ENCODE results near the gene TBCE.

Gene TBCE

GRCh38 chr1:235399661-235400060, 32.4 kb downstream of the TBCE start:
- no peaks in the 10 kb centered on the region for H3K4me1 ChIP-seq (ENCODE audit: control insufficient read depth in 2 of 2, insufficient read depth in 1 of 2, low read depth in 1 of 2, low read length in 2 of 2)
- no peak overlapping the region for H4K8ac ChIP-seq (ENCODE audit: low read depth, low read length)
- H2AK5ac ChIP-seq (ENCODE audit: low read depth, low read length), result no peak overlapping the region
- no peak overlapping the region for H3K23ac ChIP-seq (ENCODE audit: low read depth, low read length, poor library complexity)
- H2BK12ac ChIP-seq (ENCODE audit: low read length), result no peak overlapping the region
- H2BK120ac ChIP-seq (ENCODE audit: low read depth, low read length), result no peak overlapping the region
- no peak overlapping the region for H3K18ac ChIP-seq (ENCODE audit: low read length)
- WGBS, 2 donors (ENCODE audit: extremely low coverage in 2 of 2, insufficient read length in 2 of 2, insufficient replicate concordance in 1 of 2), result no CpG with 5 or more reads among the region's 6 CpGs
- no peaks in the 10 kb centered on the region for H3K27me3 ChIP-seq (ENCODE audit: control insufficient read depth in 3 of 3, insufficient read depth in 3 of 3, low read depth in 1 of 3, low read length in 3 of 3)
- H3K9ac ChIP-seq (ENCODE audit: low read depth, low read length, poor library complexity), result no peak overlapping the region
- H3K9me3 ChIP-seq (replicated peaks in 1 of 2; ENCODE audit: control insufficient read depth in 2 of 2, insufficient read depth in 1 of 2, low read depth in 1 of 2, low read length in 2 of 2), result no peaks in the 10 kb centered on the region
- H3K4ac ChIP-seq (ENCODE audit: low read length), result no peak overlapping the region
- H2BK15ac ChIP-seq (ENCODE audit: low read length), result no peak overlapping the region
- no peak for DNase-seq (ENCODE audit: low spot score)
- H3K14ac ChIP-seq (ENCODE audit: low read length), result no peak overlapping the region
- H2AFZ ChIP-seq (ENCODE audit: low read length), result no peak overlapping the region
- no peak overlapping the region for H3K4me2 ChIP-seq (ENCODE audit: insufficient read depth, low read length, poor library complexity, severe bottlenecking)
- H3K4me3 ChIP-seq (ENCODE audit: low read length in 2 of 2), result no peak overlapping the region
- peaks cover 2% of the 10 kb centered on the region for H3K79me1 ChIP-seq (ENCODE audit: low read depth, low read length)
- H2BK5ac ChIP-seq (ENCODE audit: low read length), result no peak overlapping the region
- H3K36me3 ChIP-seq (replicated peaks in 1 of 2; ENCODE audit: control insufficient read depth in 2 of 2, insufficient read depth in 2 of 2, low read length in 2 of 2), result peaks cover 0 to 13% of the 10 kb centered on the region in 2 donors
- H3K27ac ChIP-seq (replicated peaks; ENCODE audit: low read length), result no peak overlapping the region
- no peak overlapping the region for H4K91ac ChIP-seq (ENCODE audit: low read depth, low read length, poor library complexity)

GRCh38 chr1:235401251-235401650, 34.0 kb downstream of the TBCE start:
- no peak overlapping the region for H3K14ac ChIP-seq (ENCODE audit: low read length)
- H3K36me3 ChIP-seq (replicated peaks in 1 of 2; ENCODE audit: control insufficient read depth in 2 of 2, insufficient read depth in 2 of 2, low read length in 2 of 2), result peaks cover 0 to 15% of the 10 kb centered on the region in 2 donors
- H3K4me2 ChIP-seq (ENCODE audit: insufficient read depth, low read length, poor library complexity, severe bottlenecking), result no peak overlapping the region
- H2BK15ac ChIP-seq (ENCODE audit: low read length), result no peak overlapping the region
- no peak overlapping the region for H3K4ac ChIP-seq (ENCODE audit: low read length)
- H3K4me3 ChIP-seq (ENCODE audit: low read length in 2 of 2), result no peak overlapping the region
- WGBS, 2 donors (ENCODE audit: extremely low coverage in 2 of 2, insufficient read length in 2 of 2, insufficient replicate concordance in 1 of 2), result no CpG with 5 or more reads among the region's 4 CpGs
- H2BK5ac ChIP-seq (ENCODE audit: low read length), result no peak overlapping the region
- no peaks in the 10 kb centered on the region for H3K9me3 ChIP-seq (replicated peaks in 1 of 2; ENCODE audit: control insufficient read depth in 2 of 2, insufficient read depth in 1 of 2, low read depth in 1 of 2, low read length in 2 of 2)
- no peaks in the 10 kb centered on the region for H3K79me1 ChIP-seq (ENCODE audit: low read depth, low read length)
- no peak overlapping the region for H2BK120ac ChIP-seq (ENCODE audit: low read depth, low read length)
- DNase-seq (ENCODE audit: low spot score), result no peak
- H2AFZ ChIP-seq (ENCODE audit: low read length), result no peak overlapping the region
- H4K91ac ChIP-seq (ENCODE audit: low read depth, low read length, poor library complexity), result no peak overlapping the region
- no peaks in the 10 kb centered on the region for H3K4me1 ChIP-seq (ENCODE audit: control insufficient read depth in 2 of 2, insufficient read depth in 1 of 2, low read depth in 1 of 2, low read length in 2 of 2)
- no peak overlapping the region for H2BK12ac ChIP-seq (ENCODE audit: low read length)
- H3K18ac ChIP-seq (ENCODE audit: low read length), result no peak overlapping the region
- no peaks in the 10 kb centered on the region for H3K27me3 ChIP-seq (ENCODE audit: control insufficient read depth in 3 of 3, insufficient read depth in 3 of 3, low read depth in 1 of 3, low read length in 3 of 3)
- no peak overlapping the region for H3K27ac ChIP-seq (replicated peaks; ENCODE audit: low read length)
- no peak overlapping the region for H3K9ac ChIP-seq (ENCODE audit: low read depth, low read length, poor library complexity)
- H3K23ac ChIP-seq (ENCODE audit: low read depth, low read length, poor library complexity), result no peak overlapping the region
- no peak overlapping the region for H2AK5ac ChIP-seq (ENCODE audit: low read depth, low read length)
- H4K8ac ChIP-seq (ENCODE audit: low read depth, low read length), result no peak overlapping the region

- H2BK120ac ChIP-seq (ENCODE audit: low read depth, low read length), result no peak overlapping the region
- H3K4me3 ChIP-seq (ENCODE audit: low read length in 2 of 2), result no peak overlapping the region
- no peak overlapping the region for H3K14ac ChIP-seq (ENCODE audit: low read length)
- WGBS, 2 donors (ENCODE audit: extremely low coverage in 2 of 2, insufficient read length in 2 of 2, insufficient replicate concordance in 1 of 2), result no CpG with 5 or more reads among the region's 7 CpGs
- H4K91ac ChIP-seq (ENCODE audit: low read depth, low read length, poor library complexity), result no peak overlapping the region
- no peak overlapping the region for H3K18ac ChIP-seq (ENCODE audit: low read length)
- H2BK12ac ChIP-seq (ENCODE audit: low read length), result no peak overlapping the region
- H3K27me3 ChIP-seq (ENCODE audit: control insufficient read depth in 3 of 3, insufficient read depth in 3 of 3, low read depth in 1 of 3, low read length in 3 of 3), result no peaks in the 10 kb centered on the region
- peaks cover 0 to 15% of the 10 kb centered on the region in 2 donors for H3K36me3 ChIP-seq (replicated peaks in 1 of 2; ENCODE audit: control insufficient read depth in 2 of 2, insufficient read depth in 2 of 2, low read length in 2 of 2)
- DNase-seq (ENCODE audit: low spot score), result no peak
- no peak overlapping the region for H2BK15ac ChIP-seq (ENCODE audit: low read length)
- H3K4me2 ChIP-seq (ENCODE audit: insufficient read depth, low read length, poor library complexity, severe bottlenecking), result no peak overlapping the region
- H3K9me3 ChIP-seq (replicated peaks in 1 of 2; ENCODE audit: control insufficient read depth in 2 of 2, insufficient read depth in 1 of 2, low read depth in 1 of 2, low read length in 2 of 2), result no peaks in the 10 kb centered on the region
- H2AK5ac ChIP-seq (ENCODE audit: low read depth, low read length), result no peak overlapping the region
- no peak overlapping the region for H2AFZ ChIP-seq (ENCODE audit: low read length)
- no peak overlapping the region for H4K8ac ChIP-seq (ENCODE audit: low read depth, low read length)
- no peak overlapping the region for H3K27ac ChIP-seq (replicated peaks; ENCODE audit: low read length)
- no peak overlapping the region for H3K9ac ChIP-seq (ENCODE audit: low read depth, low read length, poor library complexity)
- no peaks in the 10 kb centered on the region for H3K79me1 ChIP-seq (ENCODE audit: low read depth, low read length)
- no peaks in the 10 kb centered on the region for H3K4me1 ChIP-seq (ENCODE audit: control insufficient read depth in 2 of 2, insufficient read depth in 1 of 2, low read depth in 1 of 2, low read length in 2 of 2)
- H3K4ac ChIP-seq (ENCODE audit: low read length), result no peak overlapping the region
- no peak overlapping the region for H2BK5ac ChIP-seq (ENCODE audit: low read length)
- H3K23ac ChIP-seq (ENCODE audit: low read depth, low read length, poor library complexity), result no peak overlapping the region
Observed at GRCh38 chr1:235402457-235403200, 35.4 kb downstream of the TBCE start.

DNA sequence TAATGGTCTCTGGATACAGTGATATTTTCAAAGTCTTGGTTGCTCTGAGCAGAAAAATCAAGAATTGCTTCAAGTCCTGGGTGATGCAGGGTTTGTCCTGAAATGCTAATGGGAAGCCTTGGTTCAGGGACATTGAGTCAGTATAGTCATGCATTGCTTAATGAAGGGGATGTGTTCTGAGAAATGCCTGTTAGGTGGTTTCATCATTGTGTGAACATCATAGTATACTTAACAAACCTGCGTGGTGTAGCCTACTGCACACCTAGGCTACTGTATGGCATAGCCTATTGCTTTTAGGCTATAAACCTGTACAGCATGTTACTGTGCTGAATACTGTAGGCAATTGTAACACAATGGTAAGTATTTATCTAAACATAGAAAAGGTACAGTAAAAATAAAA, 36.4 kb downstream of the TBCE start:
- H3K79me1 ChIP-seq (ENCODE audit: low read depth, low read length), result no peaks in the 10 kb centered on the region
- no peaks in the 10 kb centered on the region for H3K4me1 ChIP-seq (ENCODE audit: control insufficient read depth in 2 of 2, insufficient read depth in 1 of 2, low read depth in 1 of 2, low read length in 2 of 2)
- H3K36me3 ChIP-seq (replicated peaks in 1 of 2; ENCODE audit: control insufficient read depth in 2 of 2, insufficient read depth in 2 of 2, low read length in 2 of 2), result peaks cover 0 to 15% of the 10 kb centered on the region in 2 donors
- no peak overlapping the region for H3K4me2 ChIP-seq (ENCODE audit: insufficient read depth, low read length, poor library complexity, severe bottlenecking)
- no peak overlapping the region for H4K8ac ChIP-seq (ENCODE audit: low read depth, low read length)
- no peak overlapping the region for H2BK5ac ChIP-seq (ENCODE audit: low read length)
- no peaks in the 10 kb centered on the region for H3K27me3 ChIP-seq (ENCODE audit: control insufficient read depth in 3 of 3, insufficient read depth in 3 of 3, low read depth in 1 of 3, low read length in 3 of 3)
- H2BK15ac ChIP-seq (ENCODE audit: low read length), result no peak overlapping the region
- no peak overlapping the region for H2AFZ ChIP-seq (ENCODE audit: low read length)
- no peak overlapping the region for H3K27ac ChIP-seq (replicated peaks; ENCODE audit: low read length)
- no peak overlapping the region for H3K23ac ChIP-seq (ENCODE audit: low read depth, low read length, poor library complexity)
- no peaks in the 10 kb centered on the region for H3K9me3 ChIP-seq (replicated peaks in 1 of 2; ENCODE audit: control insufficient read depth in 2 of 2, insufficient read depth in 1 of 2, low read depth in 1 of 2, low read length in 2 of 2)
- H3K4ac ChIP-seq (ENCODE audit: low read length), result no peak overlapping the region
- H3K18ac ChIP-seq (ENCODE audit: low read length), result no peak overlapping the region
- no peak overlapping the region for H2BK12ac ChIP-seq (ENCODE audit: low read length)
- no peak overlapping the region for H3K14ac ChIP-seq (ENCODE audit: low read length)
- H2BK120ac ChIP-seq (ENCODE audit: low read depth, low read length), result no peak overlapping the region
- no peak overlapping the region for H2AK5ac ChIP-seq (ENCODE audit: low read depth, low read length)
- H3K4me3 ChIP-seq (ENCODE audit: low read length in 2 of 2), result no peak overlapping the region
- no CpG with 5 or more reads among the region's 1 CpG for WGBS, 2 donors (ENCODE audit: extremely low coverage in 2 of 2, insufficient read length in 2 of 2, insufficient replicate concordance in 1 of 2)
- H3K9ac ChIP-seq (ENCODE audit: low read depth, low read length, poor library complexity), result no peak overlapping the region
- DNase-seq (ENCODE audit: low spot score), result no peak
- no peak overlapping the region for H4K91ac ChIP-seq (ENCODE audit: low read depth, low read length, poor library complexity)
